GM19438 (cell line): ENCODE results near the gene CD300LG.
"Not testable (repeated sequence)": the region's sequence is repeated elsewhere in the genome, so short reads cannot be mapped to it uniquely, and the experiment has no call there.

ENCODE experiments used
- ATAC-seq: cut with Tn5 transposase; IDR thresholded peaks from one replicate; pipeline ENCODE4 v1.9.1; 2021; ENCODE audit warnings: low read depth; ENCODE audit not compliant: unreplicated experiment

CD300LG gene

DNA sequence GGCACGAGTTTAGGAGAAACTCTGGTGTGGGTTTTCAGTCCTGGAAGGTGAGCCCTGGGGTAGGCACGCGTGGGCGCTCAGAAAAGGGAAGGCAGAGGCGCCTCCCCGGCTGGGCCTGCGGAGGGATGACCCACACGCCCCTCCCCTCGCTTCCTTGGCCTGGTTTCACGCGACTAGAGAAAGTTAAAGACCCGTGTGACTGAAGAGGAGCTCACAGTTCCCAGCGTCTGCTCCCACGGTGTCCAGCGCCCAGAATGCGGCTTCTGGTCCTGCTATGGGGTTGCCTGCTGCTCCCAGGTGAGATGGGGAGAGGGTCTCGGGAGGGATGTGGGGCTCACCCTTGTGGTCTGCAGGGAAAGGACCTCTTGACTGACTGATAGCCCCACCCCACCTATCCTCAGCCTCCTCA is at the start of gene CD300LG:
TSS of gene CD300LG (plus strand) at position 214 of the 409 bp plus-strand sequence. CDS start at position 255, 41 bp downstream.
- ATAC-seq = no peak

GRCh38 chr17:43798024-43798423 is 49.0 kb upstream of the CD300LG start:
- not testable (repeated sequence) for ATAC-seq

GRCh38 chr17:43799047-43799446 is 47.9 kb upstream of the CD300LG start:
- no peak for ATAC-seq

GRCh38 chr17:43800736-43801135 is 46.2 kb upstream of the CD300LG start:
- ATAC-seq = no peak

DNA sequence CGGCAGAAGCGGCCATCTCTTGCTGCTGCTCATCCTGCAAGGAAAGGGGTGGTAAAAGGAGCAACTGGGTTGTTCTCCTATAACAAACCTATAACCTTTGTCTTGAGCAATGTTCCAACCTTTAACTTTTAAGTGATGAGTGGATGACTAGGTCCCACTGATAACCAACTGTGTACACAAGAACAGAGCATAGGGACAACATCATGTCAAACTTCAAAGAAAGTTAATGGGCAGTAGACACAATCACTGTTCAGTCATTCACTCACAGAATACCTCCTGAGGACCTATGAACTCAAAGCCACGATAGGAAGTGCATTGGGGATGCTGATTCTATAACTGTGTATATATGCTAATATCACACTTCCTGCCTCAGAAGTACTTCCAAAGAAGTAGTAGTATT is 45.1 kb upstream of the CD300LG start:
- no peak for ATAC-seq

DNA sequence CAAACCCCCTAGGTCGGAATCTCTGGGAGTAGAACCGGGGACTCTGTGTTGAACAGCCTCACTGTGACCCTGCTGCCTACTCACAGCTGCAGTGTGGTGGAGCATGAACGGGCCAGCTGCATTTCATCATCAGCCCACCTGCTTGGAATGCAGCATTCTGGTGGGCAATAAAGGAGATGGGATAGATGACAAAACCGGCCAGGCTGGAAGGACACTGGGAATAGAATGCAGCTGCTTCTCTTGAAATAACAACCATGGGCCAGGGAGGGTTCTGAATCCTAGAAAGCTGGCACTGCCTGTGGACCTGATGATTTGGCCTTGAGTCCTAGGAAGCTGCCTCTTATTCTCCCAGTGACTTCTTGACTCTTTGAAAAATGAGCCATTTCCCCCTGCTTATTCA is 43.2 kb upstream of the CD300LG start:
- ATAC-seq = no peak

- no peak for ATAC-seq
These were observed 41.9 kb upstream of the CD300LG start for GRCh38 chr17:43805117-43805516.

DNA sequence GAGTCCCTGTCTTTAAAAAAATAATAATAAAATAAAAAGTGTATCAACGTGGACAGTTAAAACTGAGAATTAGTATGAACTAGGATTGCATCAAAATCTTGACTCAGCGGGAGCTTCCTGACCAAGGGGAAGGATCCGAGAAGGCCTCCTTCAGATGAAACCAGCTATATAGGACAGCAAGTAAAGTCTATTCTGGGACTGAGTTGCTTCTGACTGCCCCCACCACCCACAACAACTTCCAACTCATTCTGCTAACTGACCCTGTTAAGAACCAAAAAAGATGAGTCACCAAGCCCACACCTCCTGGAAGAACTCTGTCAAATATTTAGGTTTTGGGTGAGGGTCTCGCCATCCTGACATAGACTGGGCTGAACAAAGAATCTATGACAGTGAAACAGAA is 38.9 kb upstream of the CD300LG start:
- ATAC-seq = no peak

DNA sequence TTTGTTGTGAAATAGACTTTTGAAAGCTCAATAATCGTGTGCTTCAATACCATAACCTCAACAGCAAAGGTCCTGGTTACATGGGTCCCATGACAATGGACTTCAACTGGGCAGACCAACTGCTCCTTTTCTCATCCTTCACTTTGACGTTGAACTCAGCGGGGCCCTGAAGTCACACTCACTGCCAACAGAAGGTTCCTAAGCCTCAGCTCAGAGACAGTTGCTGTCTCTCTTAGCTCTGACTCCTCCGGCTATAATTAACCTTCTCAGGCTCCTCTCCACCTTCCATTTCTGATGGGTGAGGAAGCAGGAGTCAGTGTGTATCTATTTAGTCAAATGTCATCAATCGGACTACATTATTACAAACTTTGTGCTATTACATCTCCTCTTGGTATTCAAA is 37.9 kb upstream of the CD300LG start:
- ATAC-seq = no peak

- ATAC-seq = no peak
These were observed 36.7 kb upstream of the CD300LG start for GRCh38 chr17:43810226-43810715.

GRCh38 chr17:43810823-43811222 is 36.2 kb upstream of the CD300LG start:
- no peak for ATAC-seq

DNA sequence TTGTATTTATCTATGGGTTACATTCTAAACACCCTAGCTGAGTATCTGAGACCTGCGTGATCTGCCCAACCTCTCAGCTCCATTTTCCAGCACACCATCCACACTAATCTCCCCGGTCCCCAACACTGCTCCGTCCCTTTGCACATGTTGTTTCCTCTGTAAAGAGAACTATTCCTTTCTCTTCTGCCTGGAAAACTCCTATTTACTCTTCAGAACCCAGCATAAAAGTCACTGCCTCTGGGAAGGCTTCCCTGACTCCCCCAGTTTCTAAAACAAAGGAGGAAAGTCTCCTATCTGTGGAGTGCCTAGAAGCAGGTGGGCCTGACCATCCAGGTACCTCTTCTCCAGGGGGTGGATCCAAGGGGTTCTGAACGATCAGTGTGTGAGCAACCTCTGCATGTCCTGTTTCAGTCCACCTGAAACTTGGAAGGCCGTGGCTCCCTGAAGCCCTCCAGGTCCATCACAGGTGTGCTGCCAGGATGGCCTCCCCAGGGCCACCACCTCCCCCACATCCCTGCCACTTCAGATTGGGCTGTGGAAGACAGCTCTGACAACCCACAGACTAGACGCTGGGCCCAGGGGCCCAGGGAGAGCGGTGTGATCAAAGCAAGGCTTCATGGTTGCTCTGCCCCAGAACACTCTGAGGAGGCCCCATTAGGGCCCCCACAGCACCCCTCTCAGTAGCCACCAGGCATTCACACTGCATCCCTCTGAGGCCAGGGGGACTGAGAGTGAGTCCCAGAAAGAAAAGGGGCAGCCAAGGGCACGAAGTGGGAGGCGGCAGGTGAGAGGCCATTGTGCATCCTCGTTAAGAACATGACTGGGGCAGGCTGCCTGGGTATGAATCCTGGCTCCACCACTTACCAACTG is 34.3 kb upstream of the CD300LG start:
- ATAC-seq = no peak

- ATAC-seq = no peak
These were observed 33.6 kb upstream of the CD300LG start for GRCh38 chr17:43813386-43813785.

DNA sequence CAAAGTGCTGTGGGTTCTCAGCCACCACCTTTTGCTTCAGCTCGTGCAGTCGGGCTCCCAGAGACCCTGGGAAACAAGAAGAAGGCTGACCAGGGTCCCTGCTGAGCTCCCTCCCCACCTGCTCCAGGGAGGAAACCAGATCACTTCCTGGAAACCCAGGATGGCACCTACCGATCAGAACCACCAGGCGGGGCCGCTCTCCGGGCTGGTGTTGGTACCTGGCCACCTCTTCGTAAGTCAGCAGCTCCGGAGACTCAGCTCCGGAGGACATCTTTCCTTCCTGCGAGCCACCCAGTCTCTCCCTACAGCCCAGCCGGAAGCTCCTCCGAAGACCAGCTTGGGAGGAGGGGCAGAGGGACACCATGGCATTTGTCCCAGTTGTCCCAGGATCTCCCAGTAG is 33.0 kb upstream of the CD300LG start:
- no peak for ATAC-seq

- no peak for ATAC-seq
These were observed 32.3 kb upstream of the CD300LG start for GRCh38 chr17:43814714-43815113.

- no peak for ATAC-seq
These were observed 30.3 kb upstream of the CD300LG start for GRCh38 chr17:43816336-43817320.

DNA sequence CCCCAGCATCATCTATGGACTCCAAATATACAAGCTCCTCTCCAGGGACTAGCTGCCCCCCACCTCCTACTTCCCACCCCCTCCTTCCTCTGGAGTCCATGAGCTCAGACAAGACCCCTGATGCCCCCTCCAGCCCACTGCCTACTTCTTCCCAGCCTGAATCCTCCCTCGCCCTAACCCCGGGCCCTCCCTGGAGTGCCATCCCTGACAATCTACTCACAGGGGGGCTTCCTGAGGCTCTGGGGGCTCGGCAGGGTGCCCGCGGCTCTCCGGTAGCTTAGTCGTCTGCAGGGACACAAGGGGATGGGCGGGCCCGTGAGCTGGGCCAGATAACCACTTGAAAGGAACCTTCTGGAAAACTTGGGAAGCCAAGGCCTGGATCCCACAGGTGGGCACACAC is 29.1 kb upstream of the CD300LG start:
- ATAC-seq = no peak

- ATAC-seq = no peak
These were observed 28.0 kb upstream of the CD300LG start for GRCh38 chr17:43818966-43819365.

GRCh38 chr17:43820759-43821158 is 26.2 kb upstream of the CD300LG start:
- ATAC-seq = no peak

- ATAC-seq = no peak
These were observed 24.3 kb upstream of the CD300LG start for GRCh38 chr17:43822570-43823190.
